Tibial nerve (tissue), 3 donors: ENCODE measurements around the gene ZNF138.

ENCODE experiments used
- CTCF ChIP-seq, 5 experiments: fragments of 200-600 bp in 3 of 5; fragments of 450-650 bp in 2 of 5; sonication (generic) in 3 of 5; IDR thresholded peaks; one replicate each; pipeline ENCODE4 v1.5.1; 2016 to 2019; ENCODE audit warnings: antibody characterized with exemption in 5 of 5, mild to moderate bottlenecking in 3 of 5, moderate library complexity in 2 of 5
- POLR2A ChIP-seq, 2 donors: fragments of 450-650 bp; IDR thresholded peaks; one replicate each; pipeline ENCODE4 v1.6.1; 2017; ENCODE audit warnings: antibody characterized with exemption in 2 of 2, mild to moderate bottlenecking in 2 of 2, moderate library complexity in 2 of 2

GRCh38 chr7:64870656-64871055, 76.4 kb downstream of the ZNF138 start:
- no peak for TF ChIP-seq CTCF (IDR thresholded peaks at IDR 0.05)
- TF ChIP-seq POLR2A (IDR thresholded peaks at IDR 0.05), result no peak
